ENCODE data around the gene HAUS1. TPM values are rescaled to one million over a fixed set of nuclear protein-coding genes. Genes with fewer than 3 reads are reported as not detected.
A peak's percentile ranks its signal among the peaks of the same experiment; 100 is the strongest.

The HAUS1 gene
- total RNA-seq, 5 donors from 2014 or later (not counting 1 experiment from before 2014, with no cell fraction given): 16.3 to 23.2 (median 20.6) TPM

DNA sequence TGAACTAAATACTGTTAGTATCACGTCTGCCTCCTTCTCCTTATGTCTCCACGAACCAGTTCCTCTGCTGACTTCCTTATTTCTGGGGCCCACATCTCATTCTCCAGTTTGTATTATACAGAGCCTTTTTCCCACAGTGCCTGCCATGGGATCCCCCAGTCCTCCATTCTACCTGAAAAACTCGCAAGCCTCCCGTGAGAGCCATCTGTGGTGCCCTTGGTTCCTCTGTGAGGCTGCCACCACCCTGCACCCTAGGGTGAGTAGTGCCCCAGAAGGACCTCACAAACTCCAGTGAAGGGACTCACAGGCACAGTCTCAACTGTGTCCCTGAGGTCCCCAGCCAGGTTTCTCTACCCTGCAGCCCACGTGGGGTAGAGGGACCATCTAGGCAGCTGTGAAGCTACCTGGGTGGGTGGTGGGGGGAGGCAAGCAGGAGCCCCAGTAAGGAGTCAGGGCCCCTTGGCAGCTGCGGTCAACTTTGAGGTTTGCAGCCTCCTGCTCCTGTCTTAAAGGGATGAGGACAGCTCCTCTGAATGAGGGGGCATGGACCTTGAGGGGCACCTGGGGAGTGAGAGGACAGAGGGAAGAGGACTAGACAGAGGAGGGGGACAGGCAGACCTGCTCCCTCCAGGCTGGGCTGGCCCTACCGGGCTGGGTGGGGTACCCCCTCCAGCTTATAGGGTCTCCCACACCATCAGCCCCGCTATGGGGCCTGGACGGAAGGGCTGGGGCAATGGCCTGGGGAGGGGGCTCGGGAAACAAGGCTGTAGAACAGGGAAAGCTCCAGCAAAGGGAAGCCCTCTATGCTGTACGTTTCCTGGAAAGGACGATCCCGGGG is 33.2 kb upstream of the HAUS1 start:
- Histone ChIP-seq H3K36me3 (ENCODE audit: control insufficient read depth in 2 of 2, extremely low read depth in 1 of 2, insufficient read depth in 1 of 2, low read length in 1 of 2) (no peaks in the 10 kb centered on the region), H3K4me3 (ENCODE audit: control insufficient read depth in 1 of 2, extremely low read depth in 1 of 2, low read length in 1 of 2) (peak overlapping the region; percentile 79 to 80), H3K27ac (ENCODE audit: low read length) (no peak overlapping the region), H3K27me3 (replicated peaks in 1 of 2; ENCODE audit: control insufficient read depth in 2 of 2, extremely low read depth in 1 of 2, insufficient read depth in 2 of 2, low read length in 1 of 2) (peaks cover 0 to 12% of the 10 kb centered on the region in 2 experiments), H3K9me3 (no peaks in the 10 kb centered on the region), H3K4me1 (ENCODE audit: control insufficient read depth in 1 of 2, extremely low read depth in 1 of 2, insufficient read depth in 2 of 2, low read length in 2 of 2) (peaks cover 5 to 41% of the 10 kb centered on the region in 2 experiments)
- WGBS (ENCODE audit: insufficient coverage): 36% methylated on average over 12 of the region's 13 CpGs
- DNase-seq (peak in 5 of 35 experiments; percentile 3 to 11 (median 5)), ATAC-seq (replicated peaks in 1 of 4) (peak in 3 of 4 experiments; percentile 1 to 23 (median 4))
- no peaks in the 10 kb centered on the region for H3K36me3 Mint-ChIP-seq
- ChIA-PET POLR2A (interaction anchor here in 1 of 2 donors (0.6 kb wide), 1 partner anchor 31 kb away, joined by 5 read pairs; no protein-coding TSS in a partner anchor), CTCF (interaction anchor here in 1 of 2 donors (0.6 to 0.7 kb wide), 3 partner anchors 13 to 596 kb away, joined by 3 to 7 read pairs (median 3); no protein-coding TSS in a partner anchor)
- peaks cover 45 to 47% (median 46%) of the 10 kb centered on the region in 3 donors for H3K4me1 Mint-ChIP-seq
- peaks cover 0 to 2% (median 0%) of the 10 kb centered on the region in 3 donors for H3K9me3 Mint-ChIP-seq
- peak overlapping the region; percentile 75 to 84 (median 75) for H3K4me3 Mint-ChIP-seq
- H3K27me3 Mint-ChIP-seq: no peaks in the 10 kb centered on the region
- H3K27ac Mint-ChIP-seq: peak overlapping the region; percentile 68 to 77

DNA sequence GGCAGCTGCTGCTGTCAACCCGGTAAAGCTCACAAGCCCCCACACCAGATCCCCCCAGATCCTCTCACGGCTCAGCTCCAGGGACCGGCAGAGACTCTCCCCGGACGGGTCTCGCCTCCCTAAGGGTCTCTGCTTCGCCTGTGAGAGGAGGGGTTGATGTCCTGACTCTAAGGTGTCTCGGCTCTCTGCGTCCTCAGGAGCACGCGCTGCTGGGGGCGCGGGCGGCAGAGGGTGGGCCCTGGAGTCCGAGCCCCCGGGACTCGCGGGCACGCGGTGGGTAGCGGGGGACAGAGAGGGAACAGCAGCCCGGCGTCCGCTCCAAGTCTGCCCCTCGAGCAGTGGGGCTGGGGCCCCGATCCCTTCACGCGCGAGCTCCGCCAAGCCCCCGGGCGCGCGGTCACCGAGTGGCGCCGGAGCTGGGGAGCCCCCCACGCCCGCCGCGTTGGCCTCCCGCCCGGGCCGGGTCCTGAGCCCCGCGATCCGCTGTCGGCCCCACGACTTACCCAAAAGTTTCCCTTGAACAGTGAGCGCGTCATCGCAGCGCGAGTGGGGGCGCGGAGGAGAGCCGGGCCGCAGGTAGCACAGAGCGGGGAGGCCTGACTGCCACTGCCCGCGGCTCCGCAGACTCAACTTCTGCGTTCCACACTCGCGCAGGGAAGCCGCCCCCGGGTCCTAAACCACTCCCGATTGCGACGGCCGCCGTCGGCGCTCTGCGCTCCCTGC is 32.4 kb upstream of the HAUS1 start, which contains the start of gene PSTPIP2:
TSS of gene PSTPIP2 (minus strand) at position 608 of the 723 bp plus-strand sequence. CDS start at position 536, 72 bp downstream.
- Mint-ChIP-seq H3K4me1 (peaks cover 43 to 47% (median 46%) of the 10 kb centered on the region in 3 donors), H3K27me3 (no peaks in the 10 kb centered on the region), H3K4me3 (peak within 1 kb of the TSS; percentile 83 to 87 (median 84)), H3K27ac (peak within 1 kb of the TSS; percentile 61 to 82), H3K9me3 (peaks cover 0 to 2% (median 0%) of the 10 kb centered on the region in 3 donors), H3K36me3 (no peaks in the 10 kb centered on the region)
- ATAC-seq (replicated peaks in 1 of 4) (peak; percentile 78 to 85 (median 82)), DNase-seq (peak; percentile 26 to 72 (median 59))
- peaks cover 5 to 41% of the 10 kb centered on the region in 2 experiments for H3K4me1 ChIP-seq (ENCODE audit: control insufficient read depth in 1 of 2, extremely low read depth in 1 of 2, insufficient read depth in 2 of 2, low read length in 2 of 2)
- no peaks in the 10 kb centered on the region for H3K36me3 ChIP-seq (ENCODE audit: control insufficient read depth in 2 of 2, extremely low read depth in 1 of 2, insufficient read depth in 1 of 2, low read length in 1 of 2)
- ChIA-PET POLR2A (interaction anchor here in 1 of 2 donors (0.6 kb wide), 1 partner anchor 32 kb away, joined by 5 read pairs; no protein-coding TSS in a partner anchor), CTCF (interaction anchor here (0.6 to 1.4 kb wide), 4 partner anchors 21 to 595 kb away, joined by 3 to 9 read pairs (median 7); no protein-coding TSS in a partner anchor)
- H3K27ac ChIP-seq (ENCODE audit: low read length): no peak within 1 kb of the TSS
- WGBS (ENCODE audit: insufficient coverage): under 1% methylated on average over 63 of the region's 75 CpGs
- H3K9me3 ChIP-seq: no peaks in the 10 kb centered on the region
- H3K4me3 ChIP-seq (ENCODE audit: control insufficient read depth in 1 of 2, extremely low read depth in 1 of 2, low read length in 1 of 2): peak within 1 kb of the TSS; percentile 79 to 80
- H3K27me3 ChIP-seq (replicated peaks in 1 of 2; ENCODE audit: control insufficient read depth in 2 of 2, extremely low read depth in 1 of 2, insufficient read depth in 2 of 2, low read length in 1 of 2): peaks cover 0 to 12% of the 10 kb centered on the region in 2 experiments

DNA sequence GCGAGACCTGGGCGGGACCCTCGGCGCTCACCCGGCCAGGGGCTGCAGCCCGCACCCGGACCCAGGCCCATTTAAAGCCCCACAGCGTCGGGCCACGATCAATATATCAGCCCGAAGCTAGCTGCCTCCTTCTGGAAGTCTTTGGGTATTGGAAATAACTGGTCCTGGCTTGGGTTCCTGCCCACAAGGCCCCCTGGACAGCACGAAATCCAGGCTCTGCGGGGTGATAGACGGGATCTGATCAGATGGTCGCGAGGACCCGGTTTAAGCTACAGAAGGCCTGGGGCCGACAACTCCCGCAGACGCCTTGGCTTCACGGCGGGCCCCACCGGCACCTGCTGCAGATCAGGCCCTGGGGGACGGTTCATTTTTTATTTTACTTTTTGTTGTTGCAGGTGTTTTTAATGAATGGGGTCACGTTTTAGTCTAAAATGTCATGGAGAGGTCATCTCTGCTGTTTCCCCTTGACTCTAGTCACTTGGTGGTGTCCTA is 31.8 kb upstream of the HAUS1 start:
- Histone ChIP-seq H3K9me3 (no peaks in the 10 kb centered on the region), H3K4me1 (ENCODE audit: control insufficient read depth in 1 of 2, extremely low read depth in 1 of 2, insufficient read depth in 2 of 2, low read length in 2 of 2) (peaks cover 5 to 41% of the 10 kb centered on the region in 2 experiments), H3K27ac (ENCODE audit: low read length) (no peak overlapping the region), H3K27me3 (replicated peaks in 1 of 2; ENCODE audit: control insufficient read depth in 2 of 2, extremely low read depth in 1 of 2, insufficient read depth in 2 of 2, low read length in 1 of 2) (peaks cover 0 to 12% of the 10 kb centered on the region in 2 experiments), H3K4me3 (ENCODE audit: control insufficient read depth in 1 of 2, extremely low read depth in 1 of 2, low read length in 1 of 2) (peak overlapping the region; percentile 79 to 80), H3K36me3 (ENCODE audit: control insufficient read depth in 2 of 2, extremely low read depth in 1 of 2, insufficient read depth in 1 of 2, low read length in 1 of 2) (no peaks in the 10 kb centered on the region)
- 23% methylated on average over 17 of the region's 25 CpGs for WGBS (ENCODE audit: insufficient coverage)
- Mint-ChIP-seq H3K4me3 (peak overlapping the region; percentile 83 to 87 (median 84)), H3K4me1 (peaks cover 43 to 47% (median 46%) of the 10 kb centered on the region in 3 donors), H3K27me3 (no peaks in the 10 kb centered on the region), H3K36me3 (no peaks in the 10 kb centered on the region), H3K9me3 (peaks cover 0 to 2% (median 0%) of the 10 kb centered on the region in 3 donors), H3K27ac (peak overlapping the region; percentile 15 to 39)
- CTCF ChIA-PET: interaction anchor here (0.6 to 2.1 kb wide), 9 partner anchors 25 to 451 kb away, joined by 3 to 32 read pairs (median 7); partner anchors contain the start of genes ATP5F1A (in 1 of the 2) and HAUS1 (in 1 of the 2)
- ATAC-seq (replicated peaks in 1 of 4): no peak
- no peak for DNase-seq
- POLR2A ChIA-PET: no interaction called here

- Mint-ChIP-seq H3K27ac (peak overlapping the region in 1 of 2 donors; percentile 11), H3K9me3 (no peaks in the 10 kb centered on the region), H3K36me3 (no peaks in the 10 kb centered on the region), H3K4me1 (peaks cover 41 to 47% (median 44%) of the 10 kb centered on the region in 3 donors), H3K4me3 (peak overlapping the region; percentile 83 to 87 (median 84)), H3K27me3 (no peaks in the 10 kb centered on the region)
- Histone ChIP-seq H3K4me3 (ENCODE audit: control insufficient read depth in 1 of 2, extremely low read depth in 1 of 2, low read length in 1 of 2) (no peak overlapping the region), H3K4me1 (ENCODE audit: control insufficient read depth in 1 of 2, extremely low read depth in 1 of 2, insufficient read depth in 2 of 2, low read length in 2 of 2) (peaks cover 5 to 41% of the 10 kb centered on the region in 2 experiments), H3K27me3 (replicated peaks in 1 of 2; ENCODE audit: control insufficient read depth in 2 of 2, extremely low read depth in 1 of 2, insufficient read depth in 2 of 2, low read length in 1 of 2) (peaks cover 0 to 12% of the 10 kb centered on the region in 2 experiments), H3K9me3 (no peaks in the 10 kb centered on the region), H3K27ac (ENCODE audit: low read length) (no peak overlapping the region), H3K36me3 (ENCODE audit: control insufficient read depth in 2 of 2, extremely low read depth in 1 of 2, insufficient read depth in 1 of 2, low read length in 1 of 2) (no peaks in the 10 kb centered on the region)
- DNase-seq (no peak), ATAC-seq (replicated peaks in 1 of 4) (no peak)
- 100% methylated on average over 1 of the region's 3 CpGs for WGBS (ENCODE audit: insufficient coverage)
- CTCF ChIA-PET: interaction anchor here (0.5 to 2.1 kb wide), 22 partner anchors 11 to 452 kb away, joined by 3 to 32 read pairs (median 4); partner anchors contain the start of genes ATP5F1A (in 1 of the 2) and HAUS1 (in 1 of the 2)
- POLR2A ChIA-PET: interaction anchor here (0.9 to 1.0 kb wide), 3 partner anchors 25 to 145 kb away, joined by 3 read pairs; no protein-coding TSS in a partner anchor
Measured at GRCh38 chr18:46072959-46073358, 31.2 kb upstream of the HAUS1 start.

DNA sequence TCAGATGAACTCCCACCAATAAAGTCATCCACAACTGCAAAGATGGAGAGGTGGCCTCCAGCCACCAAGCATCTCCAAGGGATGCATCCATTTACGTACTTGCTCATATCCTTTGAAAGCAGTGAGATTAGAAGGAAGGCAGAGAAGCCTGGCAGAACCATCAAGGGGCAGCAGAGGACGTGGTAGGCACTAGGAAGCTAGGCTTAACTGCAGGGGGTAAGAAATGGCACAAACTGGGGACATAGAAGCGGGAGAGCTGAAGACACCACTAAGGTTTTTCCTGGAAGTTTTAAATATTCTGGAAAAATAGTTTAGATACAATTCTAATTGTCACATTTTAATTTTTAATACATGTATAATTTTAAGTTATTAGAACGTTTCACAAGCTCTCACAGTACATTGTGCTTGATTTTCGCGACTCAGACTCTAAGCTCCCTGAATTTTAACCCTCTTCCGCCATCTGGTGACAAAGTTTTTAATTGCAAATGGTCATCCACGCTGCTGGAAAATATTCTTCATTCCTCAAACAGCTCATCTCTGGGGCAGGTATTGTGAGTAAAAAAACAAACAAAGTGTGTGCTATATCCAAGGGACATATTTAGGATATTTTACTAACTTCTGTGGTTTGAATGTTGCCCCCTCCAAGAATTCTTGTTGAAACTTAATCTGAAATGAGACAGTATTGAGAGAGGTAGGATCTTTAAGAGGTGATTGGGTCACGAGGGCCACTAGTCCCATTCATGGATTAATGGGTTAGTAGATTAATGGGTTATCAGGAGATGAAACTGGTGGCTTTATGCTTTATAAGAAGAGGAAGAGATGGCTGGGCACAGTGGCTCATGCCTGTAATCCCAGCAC is 30.5 kb upstream of the HAUS1 start:
- peak in 26 of 35 experiments; percentile 9 to 83 (median 41) for DNase-seq
- H3K36me3 Mint-ChIP-seq: no peaks in the 10 kb centered on the region
- peaks cover 37 to 45% (median 42%) of the 10 kb centered on the region in 3 donors for H3K4me1 Mint-ChIP-seq
- peak overlapping the region in 1 of 2 donors; percentile 53 for H3K27ac Mint-ChIP-seq
- ATAC-seq (replicated peaks in 1 of 4): peak; percentile 36 to 66 (median 51)
- POLR2A ChIA-PET: interaction anchor here (0.6 to 1.0 kb wide), 8 partner anchors 24 to 841 kb away, joined by 3 to 8 read pairs (median 3); no protein-coding TSS in a partner anchor
- H3K4me3 Mint-ChIP-seq: peak overlapping the region in 2 of 3 donors; percentile 83 to 84
- no peaks in the 10 kb centered on the region for H3K9me3 ChIP-seq
- H3K9me3 Mint-ChIP-seq: no peaks in the 10 kb centered on the region
- CTCF ChIA-PET: interaction anchor here (0.5 to 2.1 kb wide), 52 partner anchors 10 to 584 kb away, joined by 3 to 32 read pairs (median 4); partner anchors contain the start of genes ATP5F1A (in 2 of the 2) and HAUS1 (in 1 of the 2)
- WGBS (ENCODE audit: insufficient coverage): 70% methylated on average over 2 of the region's 9 CpGs
- no peak overlapping the region for H3K4me3 ChIP-seq (ENCODE audit: control insufficient read depth in 1 of 2, extremely low read depth in 1 of 2, low read length in 1 of 2)
- H3K27me3 Mint-ChIP-seq: no peaks in the 10 kb centered on the region
- peaks cover 0 to 12% of the 10 kb centered on the region in 2 experiments for H3K27me3 ChIP-seq (replicated peaks in 1 of 2; ENCODE audit: control insufficient read depth in 2 of 2, extremely low read depth in 1 of 2, insufficient read depth in 2 of 2, low read length in 1 of 2)
- H3K36me3 ChIP-seq (ENCODE audit: control insufficient read depth in 2 of 2, extremely low read depth in 1 of 2, insufficient read depth in 1 of 2, low read length in 1 of 2): no peaks in the 10 kb centered on the region
- no peak overlapping the region for H3K27ac ChIP-seq (ENCODE audit: low read length)
- peaks cover 5 to 41% of the 10 kb centered on the region in 2 experiments for H3K4me1 ChIP-seq (ENCODE audit: control insufficient read depth in 1 of 2, extremely low read depth in 1 of 2, insufficient read depth in 2 of 2, low read length in 2 of 2)
